ENCODE results near the gene SIK3.

Gene SIK3

GRCh38 chr11:116798368-116798767, 299.9 kb downstream of the SIK3 start:
- no peak overlapping the region for H3K9ac ChIP-seq
- no peak overlapping the region for H3K4me2 ChIP-seq
- H3K79me2 ChIP-seq (ENCODE audit: insufficient read depth, low read depth): no peaks in the 10 kb centered on the region
- no peaks in the 10 kb centered on the region for H3K4me1 ChIP-seq (ENCODE audit: low read depth, poor library complexity, severe bottlenecking)
- H4K20me1 ChIP-seq (ENCODE audit: insufficient read depth): no peaks in the 10 kb centered on the region
- H3K4me3 ChIP-seq (IDR thresholded peaks at IDR 0.05; ENCODE audit: insufficient read depth, low read depth, low read length): no peak overlapping the region
- H3K27me3 ChIP-seq (ENCODE audit: insufficient read depth, low read depth): no peaks in the 10 kb centered on the region
- H3K27ac ChIP-seq: no peak overlapping the region
- H2AFZ ChIP-seq (ENCODE audit: low read depth): no peak overlapping the region
- TF ChIP-seq, protein P1, sequence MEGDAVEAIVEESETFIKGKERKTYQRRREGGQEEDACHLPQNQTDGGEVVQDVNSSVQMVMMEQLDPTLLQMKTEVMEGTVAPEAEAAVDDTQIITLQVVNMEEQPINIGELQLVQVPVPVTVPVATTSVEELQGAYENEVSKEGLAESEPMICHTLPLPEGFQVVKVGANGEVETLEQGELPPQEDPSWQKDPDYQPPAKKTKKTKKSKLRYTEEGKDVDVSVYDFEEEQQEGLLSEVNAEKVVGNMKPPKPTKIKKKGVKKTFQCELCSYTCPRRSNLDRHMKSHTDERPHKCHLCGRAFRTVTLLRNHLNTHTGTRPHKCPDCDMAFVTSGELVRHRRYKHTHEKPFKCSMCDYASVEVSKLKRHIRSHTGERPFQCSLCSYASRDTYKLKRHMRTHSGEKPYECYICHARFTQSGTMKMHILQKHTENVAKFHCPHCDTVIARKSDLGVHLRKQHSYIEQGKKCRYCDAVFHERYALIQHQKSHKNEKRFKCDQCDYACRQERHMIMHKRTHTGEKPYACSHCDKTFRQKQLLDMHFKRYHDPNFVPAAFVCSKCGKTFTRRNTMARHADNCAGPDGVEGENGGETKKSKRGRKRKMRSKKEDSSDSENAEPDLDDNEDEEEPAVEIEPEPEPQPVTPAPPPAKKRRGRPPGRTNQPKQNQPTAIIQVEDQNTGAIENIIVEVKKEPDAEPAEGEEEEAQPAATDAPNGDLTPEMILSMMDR (conservative IDR thresholded peaks at IDR 0.05; ENCODE audit: low read depth, low read length): no peak
- H3K36me3 ChIP-seq (ENCODE audit: insufficient read depth): no peaks in the 10 kb centered on the region

DNA sequence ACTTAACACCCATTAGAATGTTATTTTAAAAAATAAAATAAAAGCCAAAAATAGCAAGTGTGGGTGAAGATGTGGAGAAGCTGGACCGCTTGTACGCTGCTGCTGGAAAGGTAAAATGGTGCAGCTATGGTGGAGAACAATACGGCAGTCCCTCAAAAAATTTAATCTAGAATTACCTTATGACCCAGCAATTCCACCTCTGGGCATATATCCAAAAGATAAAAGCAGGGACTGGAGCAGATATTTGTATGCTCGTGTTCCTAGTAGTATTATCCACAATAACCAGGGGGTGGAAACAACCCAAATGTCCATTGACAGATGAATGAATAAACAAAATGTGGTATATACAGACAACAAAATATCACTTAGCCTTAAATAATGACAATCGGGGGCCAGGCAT, 300.4 kb downstream of the SIK3 start:
- H3K4me1 ChIP-seq (ENCODE audit: low read depth, poor library complexity, severe bottlenecking): no peaks in the 10 kb centered on the region
- no peaks in the 10 kb centered on the region for H3K27me3 ChIP-seq (ENCODE audit: insufficient read depth, low read depth)
- no peak overlapping the region for H2AFZ ChIP-seq (ENCODE audit: low read depth)
- H3K9ac ChIP-seq: no peak overlapping the region
- no peak overlapping the region for H3K27ac ChIP-seq
- H3K36me3 ChIP-seq (ENCODE audit: insufficient read depth): no peaks in the 10 kb centered on the region
- no peak overlapping the region for H3K4me2 ChIP-seq
- TF ChIP-seq, protein P1 (conservative IDR thresholded peaks at IDR 0.05; ENCODE audit: low read depth, low read length): no peak
- no peaks in the 10 kb centered on the region for H3K79me2 ChIP-seq (ENCODE audit: insufficient read depth, low read depth)
- H4K20me1 ChIP-seq (ENCODE audit: insufficient read depth): no peaks in the 10 kb centered on the region
- H3K4me3 ChIP-seq (IDR thresholded peaks at IDR 0.05; ENCODE audit: insufficient read depth, low read depth, low read length): no peak overlapping the region

DNA sequence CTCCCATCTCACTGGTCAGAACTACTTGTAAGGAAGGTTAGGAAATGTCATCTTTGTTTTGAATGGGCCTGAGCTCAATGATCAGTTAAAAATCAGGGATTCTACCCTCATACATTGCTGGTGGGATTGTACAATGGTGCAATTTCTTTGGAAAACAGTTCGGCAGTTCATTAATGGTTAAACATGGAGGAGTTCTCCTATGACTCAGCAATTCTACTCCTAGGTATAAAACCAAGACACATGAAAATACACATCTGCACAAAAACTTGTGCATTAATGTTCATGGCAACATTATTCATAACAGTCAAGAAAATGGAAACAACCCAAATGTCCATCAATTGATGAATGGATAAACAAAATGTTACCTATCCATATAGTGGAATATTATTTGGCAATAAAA, 301.7 kb downstream of the SIK3 start:
- Histone ChIP-seq H3K79me2 (ENCODE audit: insufficient read depth, low read depth) (no peaks in the 10 kb centered on the region), H3K4me3 (IDR thresholded peaks at IDR 0.05; ENCODE audit: insufficient read depth, low read depth, low read length) (no peak overlapping the region), H3K9ac (no peak overlapping the region), H2AFZ (ENCODE audit: low read depth) (no peak overlapping the region), H3K36me3 (ENCODE audit: insufficient read depth) (no peaks in the 10 kb centered on the region), H3K27me3 (ENCODE audit: insufficient read depth, low read depth) (no peaks in the 10 kb centered on the region), H4K20me1 (ENCODE audit: insufficient read depth) (no peaks in the 10 kb centered on the region), H3K4me1 (ENCODE audit: low read depth, poor library complexity, severe bottlenecking) (no peaks in the 10 kb centered on the region), H3K4me2 (no peak overlapping the region), H3K27ac (no peak overlapping the region)
- TF ChIP-seq, protein P1 (conservative IDR thresholded peaks at IDR 0.05; ENCODE audit: low read depth, low read length): no peak

GRCh38 chr11:116794851-116795250, 303.4 kb downstream of the SIK3 start:
- no peak overlapping the region for H3K27ac ChIP-seq
- H3K4me3 ChIP-seq (IDR thresholded peaks at IDR 0.05; ENCODE audit: insufficient read depth, low read depth, low read length): no peak overlapping the region
- H3K27me3 ChIP-seq (ENCODE audit: insufficient read depth, low read depth): no peaks in the 10 kb centered on the region
- TF ChIP-seq, protein P1 (conservative IDR thresholded peaks at IDR 0.05; ENCODE audit: low read depth, low read length): no peak
- no peaks in the 10 kb centered on the region for H4K20me1 ChIP-seq (ENCODE audit: insufficient read depth)
- no peak overlapping the region for H3K9ac ChIP-seq
- H3K36me3 ChIP-seq (ENCODE audit: insufficient read depth): no peaks in the 10 kb centered on the region
- no peak overlapping the region for H2AFZ ChIP-seq (ENCODE audit: low read depth)
- no peak overlapping the region for H3K4me2 ChIP-seq
- no peaks in the 10 kb centered on the region for H3K79me2 ChIP-seq (ENCODE audit: insufficient read depth, low read depth)
- H3K4me1 ChIP-seq (ENCODE audit: low read depth, poor library complexity, severe bottlenecking): no peaks in the 10 kb centered on the region

DNA sequence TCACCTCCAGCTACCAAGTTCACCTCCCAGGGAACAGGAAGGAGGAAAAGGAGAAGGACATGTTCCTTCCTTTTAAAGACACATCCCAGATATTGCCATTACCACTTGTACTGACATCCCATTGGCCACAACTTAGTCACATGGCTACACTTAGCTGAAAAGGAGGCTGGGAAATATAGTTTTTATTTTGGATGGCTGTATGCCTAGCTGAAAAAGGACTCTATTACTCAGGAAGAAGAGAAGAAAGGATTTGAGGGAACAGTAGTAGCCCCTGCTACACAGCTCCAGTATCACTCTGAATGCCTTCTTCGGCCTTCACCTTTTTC, 304.5 kb downstream of the SIK3 start:
- Histone ChIP-seq H3K9ac (no peak overlapping the region), H3K4me2 (no peak overlapping the region), H3K4me3 (IDR thresholded peaks at IDR 0.05; ENCODE audit: insufficient read depth, low read depth, low read length) (no peak overlapping the region), H2AFZ (ENCODE audit: low read depth) (no peak overlapping the region), H4K20me1 (ENCODE audit: insufficient read depth) (no peaks in the 10 kb centered on the region), H3K79me2 (ENCODE audit: insufficient read depth, low read depth) (no peaks in the 10 kb centered on the region), H3K27me3 (ENCODE audit: insufficient read depth, low read depth) (no peaks in the 10 kb centered on the region), H3K36me3 (ENCODE audit: insufficient read depth) (no peaks in the 10 kb centered on the region), H3K4me1 (ENCODE audit: low read depth, poor library complexity, severe bottlenecking) (peaks cover under 1% of the 10 kb centered on the region), H3K27ac (no peak overlapping the region)
- TF ChIP-seq, protein P1 (conservative IDR thresholded peaks at IDR 0.05; ENCODE audit: low read depth, low read length): no peak
